Fibroblast of pulmonary artery (primary cell): ENCODE measurements around the gene RAVER1.
"Not testable (repeated sequence)": the region's sequence is repeated elsewhere in the genome, so short reads cannot be mapped to it uniquely, and the experiment has no call there.

Experiments used
- DNase-seq: peaks from one replicate; pipeline ENCODE4 v3.0.0-alpha.2; 2010; ENCODE audit warnings: low read depth
- H3K4me3 ChIP-seq: replicated peaks from 2 replicates; pipeline ENCODE4 v1.5.1; 2011; ENCODE audit warnings: low read depth, mild to moderate bottlenecking, control low read depth, low read length, moderate library complexity
- CTCF ChIP-seq: IDR thresholded peaks from 2 replicates; pipeline ENCODE4 v1.5.1; 2011; ENCODE audit warnings: mild to moderate bottlenecking, control low read depth, low read length, inconsistent platforms; ENCODE audit errors: missing control alignments

The RAVER1 gene

GRCh38 chr19:10372690-10373089, 39.4 kb upstream of the RAVER1 start:
- no peak overlapping the region for H3K4me3 ChIP-seq
- TF ChIP-seq CTCF: no peak
- DNase-seq: no peak

- no peak overlapping the region for H3K4me3 ChIP-seq
- DNase-seq: no peak
- TF ChIP-seq CTCF: no peak
Observed at GRCh38 chr19:10368101-10368803, 34.9 kb upstream of the RAVER1 start.

GRCh38 chr19:10366950-10367512, 33.7 kb upstream of the RAVER1 start:
- H3K4me3 ChIP-seq: not testable (repeated sequence)

GRCh38 chr19:10365518-10365917, 32.2 kb upstream of the RAVER1 start:
- TF ChIP-seq CTCF: no peak
- H3K4me3 ChIP-seq: no peak overlapping the region
- DNase-seq: no peak

More at GRCh38 chr19:10366950-10367512, 33.7 kb upstream of the RAVER1 start:
- not testable (repeated sequence) for DNase-seq

GRCh38 chr19:10364644-10365043, 31.3 kb upstream of the RAVER1 start:
- DNase-seq: no peak
- no peak overlapping the region for H3K4me3 ChIP-seq
- TF ChIP-seq CTCF: no peak

GRCh38 chr19:10363789-10364281, 30.5 kb upstream of the RAVER1 start:
- no peak for TF ChIP-seq CTCF
- H3K4me3 ChIP-seq: no peak overlapping the region
- DNase-seq: no peak

GRCh38 chr19:10362259-10362658, 28.9 kb upstream of the RAVER1 start:
- no peak for DNase-seq
- TF ChIP-seq CTCF: no peak
- H3K4me3 ChIP-seq: no peak overlapping the region
